Keratinocyte (primary cell): ENCODE data around the gene RAB11B.

Experiments
- EZH2 ChIP-seq: IDR thresholded peaks from one replicate; pipeline ENCODE4 v1.6.1; 2012; ENCODE audit warnings: inconsistent platforms, mild to moderate bottlenecking, low read length, moderate library complexity
- TF ChIP-seq, protein P1 (sequence below), 3 experiments: IDR thresholded peaks in 1 of 3; conservative IDR thresholded peaks in 1 of 3; optimal IDR thresholded peaks in 1 of 3; 2 replicates in 2 of 3; 3 replicates in 1 of 3; pipeline versions ENCODE3 to v1.5.1; 2011; ENCODE audit warnings: low read length in 3 of 3, mild to moderate bottlenecking in 3 of 3, moderate library complexity in 2 of 3, control low read depth in 1 of 3, inconsistent platforms in 1 of 3; ENCODE audit not compliant: insufficient read depth in 2 of 3; ENCODE audit errors: extremely low read depth in 1 of 3

DNA sequence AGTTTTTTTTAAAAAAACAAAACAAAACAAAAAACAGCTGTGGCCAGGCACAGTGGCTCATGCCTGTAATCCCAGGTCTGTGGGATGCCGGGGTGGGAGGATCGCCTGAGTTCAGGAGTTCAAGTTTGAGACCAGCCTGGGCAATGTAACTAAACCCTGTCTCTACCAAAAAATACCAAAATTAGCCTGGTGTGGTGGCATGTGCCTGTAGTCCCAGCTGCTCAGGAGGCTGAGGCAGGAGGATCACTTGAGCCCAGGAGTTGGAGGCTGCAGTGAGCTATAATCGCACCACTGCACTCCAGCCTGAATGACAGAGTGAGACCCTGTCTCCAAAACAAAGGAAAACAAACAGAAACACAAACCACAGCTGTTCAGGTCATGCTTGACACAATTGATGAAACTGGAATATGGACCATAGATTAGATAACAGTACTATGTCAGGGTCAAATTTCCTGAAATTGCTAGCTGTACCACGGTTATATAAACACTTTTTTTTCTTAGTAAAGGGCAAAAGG is 33.1 kb upstream of the RAB11B start:
- TF ChIP-seq EZH2: no peak
- TF ChIP-seq, protein P1, sequence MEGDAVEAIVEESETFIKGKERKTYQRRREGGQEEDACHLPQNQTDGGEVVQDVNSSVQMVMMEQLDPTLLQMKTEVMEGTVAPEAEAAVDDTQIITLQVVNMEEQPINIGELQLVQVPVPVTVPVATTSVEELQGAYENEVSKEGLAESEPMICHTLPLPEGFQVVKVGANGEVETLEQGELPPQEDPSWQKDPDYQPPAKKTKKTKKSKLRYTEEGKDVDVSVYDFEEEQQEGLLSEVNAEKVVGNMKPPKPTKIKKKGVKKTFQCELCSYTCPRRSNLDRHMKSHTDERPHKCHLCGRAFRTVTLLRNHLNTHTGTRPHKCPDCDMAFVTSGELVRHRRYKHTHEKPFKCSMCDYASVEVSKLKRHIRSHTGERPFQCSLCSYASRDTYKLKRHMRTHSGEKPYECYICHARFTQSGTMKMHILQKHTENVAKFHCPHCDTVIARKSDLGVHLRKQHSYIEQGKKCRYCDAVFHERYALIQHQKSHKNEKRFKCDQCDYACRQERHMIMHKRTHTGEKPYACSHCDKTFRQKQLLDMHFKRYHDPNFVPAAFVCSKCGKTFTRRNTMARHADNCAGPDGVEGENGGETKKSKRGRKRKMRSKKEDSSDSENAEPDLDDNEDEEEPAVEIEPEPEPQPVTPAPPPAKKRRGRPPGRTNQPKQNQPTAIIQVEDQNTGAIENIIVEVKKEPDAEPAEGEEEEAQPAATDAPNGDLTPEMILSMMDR (optimal IDR thresholded peaks at IDR 0.05 in 1 of 3, IDR thresholded peaks at IDR 0.05 in 1 of 3, conservative IDR thresholded peaks at IDR 0.05 in 1 of 3; ENCODE audit: extremely low read depth in 1 of 3, insufficient read depth in 2 of 3, low read length in 3 of 3): no peak
